NCI-H345 treated with DMSO at 0.1 percent for 48 hours (cell line): ENCODE data around the gene KLHL11.
A peak's percentile ranks its signal among the peaks of the same experiment; 100 is the strongest.

Source experiments
- DNase-seq: peaks from one replicate; lab custom pipeline; 2025; ENCODE audit not compliant: unreplicated experiment; lab: John Stamatoyannopoulos, UW

The KLHL11 gene, protein sequence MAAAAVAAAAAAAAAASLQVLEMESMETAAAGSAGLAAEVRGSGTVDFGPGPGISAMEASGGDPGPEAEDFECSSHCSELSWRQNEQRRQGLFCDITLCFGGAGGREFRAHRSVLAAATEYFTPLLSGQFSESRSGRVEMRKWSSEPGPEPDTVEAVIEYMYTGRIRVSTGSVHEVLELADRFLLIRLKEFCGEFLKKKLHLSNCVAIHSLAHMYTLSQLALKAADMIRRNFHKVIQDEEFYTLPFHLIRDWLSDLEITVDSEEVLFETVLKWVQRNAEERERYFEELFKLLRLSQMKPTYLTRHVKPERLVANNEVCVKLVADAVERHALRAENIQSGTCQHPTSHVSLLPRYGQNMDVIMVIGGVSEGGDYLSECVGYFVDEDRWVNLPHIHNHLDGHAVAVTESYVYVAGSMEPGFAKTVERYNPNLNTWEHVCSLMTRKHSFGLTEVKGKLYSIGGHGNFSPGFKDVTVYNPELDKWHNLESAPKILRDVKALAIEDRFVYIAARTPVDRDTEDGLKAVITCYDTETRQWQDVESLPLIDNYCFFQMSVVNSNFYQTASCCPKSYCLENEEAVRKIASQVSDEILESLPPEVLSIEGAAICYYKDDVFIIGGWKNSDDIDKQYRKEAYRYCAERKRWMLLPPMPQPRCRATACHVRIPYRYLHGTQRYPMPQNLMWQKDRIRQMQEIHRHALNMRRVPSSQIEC

DNA sequence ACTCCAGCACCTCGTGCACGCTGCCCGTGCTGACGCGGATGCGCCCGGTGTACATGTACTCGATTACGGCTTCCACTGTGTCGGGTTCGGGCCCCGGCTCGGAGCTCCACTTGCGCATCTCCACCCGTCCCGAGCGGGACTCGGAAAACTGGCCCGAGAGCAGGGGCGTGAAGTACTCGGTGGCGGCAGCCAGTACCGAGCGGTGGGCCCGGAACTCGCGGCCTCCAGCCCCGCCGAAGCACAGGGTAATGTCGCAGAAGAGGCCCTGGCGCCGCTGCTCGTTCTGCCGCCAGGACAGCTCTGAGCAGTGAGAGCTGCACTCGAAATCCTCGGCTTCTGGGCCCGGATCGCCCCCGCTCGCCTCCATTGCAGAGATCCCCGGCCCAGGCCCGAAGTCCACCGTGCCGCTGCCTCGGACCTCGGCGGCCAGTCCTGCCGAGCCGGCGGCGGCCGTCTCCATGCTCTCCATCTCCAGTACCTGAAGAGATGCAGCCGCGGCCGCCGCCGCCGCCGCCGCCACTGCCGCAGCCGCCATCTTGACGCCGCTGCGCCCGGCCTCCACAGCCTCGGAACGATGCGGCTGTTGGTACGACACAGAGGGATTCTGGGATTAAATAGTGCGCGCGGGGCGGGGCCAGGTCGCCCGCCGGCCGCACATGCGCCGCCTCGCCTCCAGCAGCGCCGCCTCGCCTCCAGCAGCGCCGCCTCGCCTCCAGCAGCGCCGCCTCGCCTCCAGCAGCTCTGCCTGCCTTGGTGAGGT is at the start of gene KLHL11:
Gene KLHL11 (minus strand): TSS at position 588 of the 760 bp plus-strand sequence. CDS start 53 bp downstream, at position 535.
- DNase-seq, result peak; percentile 78

DNA sequence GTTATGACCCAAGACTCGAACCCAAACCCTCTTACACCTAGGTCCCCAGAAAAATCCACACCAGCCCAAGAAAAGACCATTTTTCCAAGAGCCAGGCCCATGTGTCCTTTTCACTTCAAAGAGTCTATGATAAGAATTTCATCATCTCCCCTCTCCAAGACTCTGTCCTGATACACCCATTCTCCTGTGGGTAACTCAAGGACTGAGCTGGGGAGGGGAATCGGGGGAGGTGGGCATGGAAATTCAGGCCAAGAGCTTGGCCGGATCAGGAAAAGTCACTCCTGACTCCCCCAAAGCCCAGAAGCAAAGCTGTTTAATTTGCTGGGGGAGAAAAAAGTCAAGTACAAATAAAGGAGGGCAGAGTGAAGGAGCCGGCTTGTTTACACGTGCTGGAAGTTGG is 49.8 kb upstream of the KLHL11 start:
- no peak for DNase-seq

DNA sequence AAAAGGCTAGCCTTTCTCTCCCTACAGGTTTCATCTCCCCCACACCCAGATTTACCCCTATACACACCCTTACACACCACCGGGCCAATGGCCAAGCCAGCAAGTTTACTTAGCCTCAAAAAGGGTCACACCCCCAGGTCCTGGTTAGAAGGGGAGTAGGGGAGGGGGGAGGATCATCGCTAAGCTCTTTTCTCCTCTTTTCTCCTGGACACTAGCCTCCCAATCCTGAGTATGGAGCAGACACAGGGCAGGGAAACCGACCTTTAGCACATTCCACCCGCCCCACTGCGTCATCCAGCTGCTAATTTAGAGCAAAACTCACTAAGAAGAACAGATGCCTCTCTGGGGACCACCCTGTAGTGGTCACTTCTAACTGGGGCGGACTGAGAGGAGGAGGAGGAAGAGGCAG is 49.1 kb upstream of the KLHL11 start:
- no peak for DNase-seq

DNA sequence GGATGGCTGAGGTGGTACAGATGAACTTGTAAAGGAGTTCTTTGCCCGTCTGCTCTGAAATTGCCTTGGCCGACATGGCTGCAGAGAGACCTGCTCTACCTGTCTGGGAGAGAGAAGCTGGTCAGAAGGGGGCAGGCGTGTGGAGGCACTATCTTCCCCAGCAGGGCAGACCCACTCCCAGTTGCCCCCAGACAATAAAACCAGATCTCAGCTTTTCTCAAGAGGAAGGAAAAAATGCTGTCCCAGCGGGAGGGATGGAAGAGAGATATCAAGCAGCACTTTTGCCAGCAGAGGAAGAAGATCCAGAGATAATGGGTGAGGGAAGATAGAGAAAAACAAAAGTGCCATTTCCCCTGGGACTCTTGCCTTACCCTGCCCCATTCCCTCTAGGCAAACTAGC is 48.6 kb upstream of the KLHL11 start:
- no peak for DNase-seq

DNA sequence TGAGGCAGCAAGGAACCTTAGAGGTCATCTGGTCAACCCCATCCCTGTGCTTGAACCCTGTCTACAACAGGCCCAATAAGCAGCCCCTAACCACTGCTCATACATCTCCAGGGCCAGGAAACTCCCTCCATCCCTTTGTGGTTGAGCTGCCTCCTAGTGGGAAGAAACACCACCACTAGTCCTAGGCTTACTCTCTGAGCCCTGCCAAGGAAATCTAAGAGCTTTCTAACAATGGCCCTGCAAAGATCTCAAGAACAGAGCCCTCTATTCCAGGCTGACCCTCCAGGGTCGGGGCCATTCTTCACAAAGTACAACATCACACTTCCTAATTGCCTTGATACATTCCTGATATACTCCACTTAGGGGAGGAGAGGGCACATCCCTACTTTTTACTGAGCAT is 47.7 kb upstream of the KLHL11 start:
- DNase-seq, result no peak

DNA sequence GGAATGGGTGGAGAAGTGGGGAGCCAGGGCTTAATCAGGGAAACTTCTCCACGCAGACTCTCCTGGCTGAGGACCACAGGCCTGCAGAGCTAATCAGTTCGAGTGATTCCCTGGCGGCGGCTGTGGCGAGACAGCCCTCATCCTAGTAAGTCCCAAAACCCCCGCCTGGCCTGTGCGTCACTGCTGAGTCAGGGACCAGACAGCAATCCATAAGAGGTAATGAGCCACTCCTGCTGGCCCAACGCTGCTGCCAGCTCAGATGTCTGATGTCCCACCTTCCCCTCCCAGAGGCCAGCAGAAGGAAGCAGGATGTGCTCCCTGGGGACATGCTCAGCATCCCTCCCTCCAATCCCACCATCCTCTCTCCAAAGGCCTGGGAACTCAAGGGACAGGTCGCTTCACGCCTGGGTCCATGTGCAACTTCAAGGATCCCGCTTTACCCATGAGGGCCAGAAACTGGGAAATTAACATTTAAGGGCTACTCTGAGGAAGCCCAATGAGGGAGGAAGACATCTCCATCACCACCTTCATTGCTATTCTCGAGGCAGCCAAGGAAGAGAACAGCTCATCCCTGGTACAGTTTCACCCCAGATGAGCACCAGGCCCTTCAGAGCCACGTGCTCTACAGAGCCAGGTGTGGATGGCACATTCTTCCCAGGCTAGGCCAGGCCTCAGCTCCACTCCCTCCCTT is 45.6 kb upstream of the KLHL11 start:
- no peak for DNase-seq

DNA sequence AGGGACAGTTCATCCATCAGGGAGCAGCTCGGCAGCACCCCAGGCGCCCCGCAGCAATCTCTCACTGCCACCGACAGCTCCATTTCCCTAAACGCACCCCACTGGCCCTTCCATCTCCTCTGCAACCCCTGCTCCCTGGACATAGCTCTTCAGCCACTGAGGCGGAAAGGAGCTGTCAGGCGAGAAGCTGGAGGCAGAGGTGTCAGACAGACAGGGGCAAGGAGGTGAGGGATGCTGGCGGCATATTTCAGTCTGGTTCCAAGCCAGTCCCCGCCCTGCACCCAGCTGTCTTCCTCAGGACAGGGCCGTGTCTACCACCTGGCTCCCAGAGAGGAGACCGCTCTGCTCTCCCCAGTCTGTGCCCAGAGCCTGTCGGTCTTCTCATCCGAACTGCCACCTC is 43.9 kb upstream of the KLHL11 start:
- DNase-seq, result no peak

DNA sequence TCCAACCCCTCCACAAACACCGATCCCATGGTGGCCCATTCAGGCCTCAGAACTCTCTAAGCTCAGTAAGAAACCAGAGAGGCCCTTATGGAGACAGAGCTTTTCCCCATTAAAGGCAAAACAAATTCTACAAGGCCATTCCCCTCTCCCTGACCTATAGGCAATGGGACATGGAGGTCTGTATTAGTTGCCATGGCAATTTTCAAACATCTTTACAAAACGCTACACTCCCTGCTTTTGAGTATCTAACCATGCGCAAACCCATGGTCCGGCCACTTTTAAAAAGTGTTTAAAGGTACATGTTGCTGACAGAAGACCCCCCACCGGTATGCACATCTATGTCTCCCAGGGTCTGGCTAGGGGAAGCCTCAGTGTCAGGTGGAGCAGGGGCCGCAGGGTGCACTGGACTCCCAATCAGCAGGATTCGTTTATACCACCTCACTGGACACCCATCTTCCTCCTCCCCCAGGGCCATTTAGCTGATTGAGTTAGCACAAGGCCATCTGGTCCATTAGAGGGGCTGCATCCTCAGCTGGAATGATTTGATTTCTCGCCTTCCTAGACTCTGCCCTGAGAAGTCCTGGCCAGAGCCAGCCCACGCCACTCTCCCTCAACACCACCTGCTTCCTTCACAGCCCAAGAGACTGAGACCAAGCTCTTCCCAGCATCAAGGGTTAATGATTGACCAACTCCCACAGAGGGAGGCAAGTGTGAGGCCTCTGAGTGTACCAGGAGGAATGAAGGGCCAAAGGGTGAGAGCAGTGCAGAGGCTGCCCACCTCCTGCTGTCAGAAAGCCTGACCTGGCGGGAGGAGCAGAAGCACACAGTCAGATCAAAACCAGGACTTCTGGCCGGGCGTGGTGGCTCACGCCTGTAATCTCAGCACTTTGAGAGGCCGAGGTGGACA is 42.7 kb upstream of the KLHL11 start:
- no peak for DNase-seq

DNA sequence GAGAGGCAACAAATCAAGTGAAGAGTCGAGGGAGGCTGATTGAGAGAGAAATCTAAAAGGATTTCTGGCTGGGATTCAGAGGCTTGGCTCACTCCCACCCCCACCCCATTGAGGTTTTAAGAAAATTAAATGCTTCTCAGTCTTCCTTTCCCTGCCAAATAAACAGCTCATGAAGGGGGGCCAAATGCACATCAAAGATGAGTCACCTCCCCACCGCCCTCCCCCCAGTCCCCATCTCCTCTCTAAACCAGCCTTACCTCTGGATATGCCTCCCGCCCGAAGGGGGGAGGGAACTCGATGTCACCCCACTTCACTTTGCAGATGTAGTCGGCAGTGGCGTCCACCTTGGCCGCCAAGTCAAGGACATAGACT is 41.9 kb upstream of the KLHL11 start:
- DNase-seq, result no peak

DNA sequence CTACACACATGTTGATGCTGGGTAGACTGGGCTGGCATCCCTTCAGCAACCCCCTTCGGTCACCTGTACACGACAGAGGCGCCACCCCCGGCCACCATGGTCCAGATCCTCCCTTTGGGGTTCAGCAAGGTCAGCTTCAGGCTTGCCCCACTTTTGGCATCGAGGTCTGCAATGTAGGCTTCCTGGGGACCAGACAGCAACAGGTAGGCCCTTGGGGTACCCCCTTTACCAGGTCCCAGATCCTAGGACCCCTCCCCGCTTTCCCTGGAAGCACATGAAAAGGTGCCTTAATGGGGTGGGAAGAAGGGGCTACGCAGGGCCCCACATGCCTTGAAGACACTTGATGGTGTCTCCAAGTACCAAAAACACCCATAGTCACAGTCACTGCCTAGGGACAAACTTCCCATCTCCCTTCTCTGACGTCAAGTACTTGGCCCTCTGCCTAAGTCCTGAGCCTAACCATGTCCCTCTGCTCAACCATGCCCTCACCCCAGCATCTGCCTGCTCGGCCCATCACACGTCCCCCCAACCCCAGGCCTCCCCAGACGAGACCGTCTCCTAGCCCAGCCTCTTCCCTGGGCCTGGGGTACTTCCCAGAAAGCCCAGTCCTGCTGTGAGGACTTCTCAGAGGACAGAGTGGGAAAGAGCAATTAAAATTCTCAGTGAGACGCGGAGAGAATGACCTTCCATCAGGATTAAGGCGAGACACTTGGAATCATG is 41.4 kb upstream of the KLHL11 start:
- no peak for DNase-seq

DNA sequence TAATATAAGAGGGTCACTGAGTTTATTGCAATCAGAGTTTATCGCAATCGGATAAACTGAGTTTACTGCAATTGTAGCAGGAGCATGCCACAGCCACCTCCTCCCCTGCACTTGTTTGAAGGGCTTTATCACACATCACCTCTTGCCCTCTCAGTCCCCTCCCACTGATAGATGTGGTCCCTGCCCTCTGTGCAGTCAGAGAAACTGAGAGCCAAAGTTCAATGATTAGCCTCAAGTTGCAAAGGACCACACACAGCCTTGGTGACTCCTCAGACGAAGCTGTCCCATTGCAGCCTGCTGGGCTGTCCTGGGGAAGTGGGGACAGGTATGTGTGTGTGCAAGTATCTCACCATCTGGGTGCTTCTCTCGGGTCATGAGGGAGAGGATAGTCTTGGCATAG is 39.9 kb upstream of the KLHL11 start:
- no peak for DNase-seq

DNA sequence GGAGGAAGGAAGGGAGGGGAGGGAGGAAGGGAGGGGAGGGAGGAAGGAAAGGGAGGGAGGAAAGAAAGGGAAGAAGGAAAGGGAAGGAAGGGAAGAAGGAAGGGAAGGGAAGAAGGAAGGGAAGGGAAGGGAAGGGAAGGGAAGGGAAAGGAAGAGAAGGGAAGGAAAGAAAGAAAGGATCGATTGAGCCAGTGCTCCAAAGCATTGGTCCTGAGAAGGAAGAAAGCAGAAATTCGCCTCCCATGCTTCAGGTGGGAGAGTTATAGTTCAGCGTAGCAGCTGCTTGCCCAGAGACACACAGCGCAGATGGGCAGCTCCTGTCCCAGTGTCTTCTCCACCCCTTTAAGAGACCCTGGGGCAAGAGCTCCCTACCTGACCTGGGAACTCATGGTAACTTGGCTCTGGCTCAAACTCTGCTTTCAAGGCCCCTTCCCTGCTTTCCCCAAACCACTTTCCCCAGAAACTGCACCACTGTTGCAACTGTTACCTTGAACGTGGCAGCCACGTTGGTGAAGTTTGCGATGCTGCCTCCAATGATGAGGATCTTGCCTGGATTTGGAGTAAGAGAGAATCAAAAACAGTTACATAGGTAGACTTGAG is 39.1 kb upstream of the KLHL11 start:
- DNase-seq, result no peak

DNA sequence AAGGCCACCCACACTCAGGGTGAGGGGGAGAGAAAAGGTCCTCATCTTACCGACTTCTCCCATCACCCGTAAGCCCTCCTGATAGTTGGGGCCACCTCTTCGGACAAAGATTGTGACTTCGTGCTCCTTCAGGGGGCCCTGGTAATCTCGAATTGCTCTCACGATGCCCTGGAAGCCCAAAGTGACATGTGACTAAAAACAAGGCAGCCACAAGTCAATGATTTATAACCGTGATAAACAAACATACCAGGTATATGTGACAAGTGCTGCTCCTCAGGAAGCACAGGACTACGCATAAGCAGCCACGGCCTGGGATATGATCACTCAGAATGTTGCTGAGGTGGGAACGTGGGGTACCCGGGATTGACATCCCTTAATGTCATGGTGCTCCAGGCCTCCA is 36.4 kb upstream of the KLHL11 start:
- DNase-seq, result no peak

DNA sequence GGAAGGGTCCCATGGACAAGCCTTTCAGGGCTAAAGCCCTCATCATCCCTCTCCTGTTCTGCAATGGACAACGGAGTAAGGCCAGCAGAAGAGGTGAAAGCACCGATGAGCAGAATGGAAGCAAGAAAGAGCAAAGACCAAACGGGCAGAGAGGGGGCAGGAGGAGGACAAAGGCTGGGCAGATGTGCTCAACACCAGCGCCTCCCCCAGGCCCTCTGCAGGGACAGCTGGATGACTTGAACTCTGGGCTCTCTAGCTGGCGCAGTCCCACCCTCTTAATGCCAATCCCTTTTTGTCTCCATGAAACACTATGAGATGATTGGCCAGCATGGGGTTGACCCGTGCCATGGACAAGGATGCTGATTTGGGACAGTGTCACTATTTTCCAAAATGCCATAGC is 31.5 kb upstream of the KLHL11 start:
- no peak for DNase-seq

DNA sequence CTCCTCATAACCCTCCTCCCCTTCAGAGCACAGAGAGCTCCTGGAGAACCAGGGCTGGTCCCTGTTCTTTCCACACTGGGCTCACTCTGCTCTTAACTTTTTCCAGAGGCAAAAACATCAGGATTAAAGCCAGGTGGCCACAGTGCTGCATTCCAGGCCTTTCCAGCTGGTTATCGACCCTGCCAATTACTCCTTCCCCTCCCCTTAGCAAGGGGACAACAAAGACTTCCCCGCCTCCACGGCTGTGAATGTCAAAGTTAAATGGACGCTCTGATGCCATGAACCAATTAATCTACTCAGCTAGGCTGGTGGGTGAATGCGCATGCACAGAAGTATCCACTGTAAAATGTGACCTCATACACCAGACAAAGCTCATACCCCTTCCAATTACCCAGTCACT is 30.4 kb upstream of the KLHL11 start:
- DNase-seq, result no peak

DNA sequence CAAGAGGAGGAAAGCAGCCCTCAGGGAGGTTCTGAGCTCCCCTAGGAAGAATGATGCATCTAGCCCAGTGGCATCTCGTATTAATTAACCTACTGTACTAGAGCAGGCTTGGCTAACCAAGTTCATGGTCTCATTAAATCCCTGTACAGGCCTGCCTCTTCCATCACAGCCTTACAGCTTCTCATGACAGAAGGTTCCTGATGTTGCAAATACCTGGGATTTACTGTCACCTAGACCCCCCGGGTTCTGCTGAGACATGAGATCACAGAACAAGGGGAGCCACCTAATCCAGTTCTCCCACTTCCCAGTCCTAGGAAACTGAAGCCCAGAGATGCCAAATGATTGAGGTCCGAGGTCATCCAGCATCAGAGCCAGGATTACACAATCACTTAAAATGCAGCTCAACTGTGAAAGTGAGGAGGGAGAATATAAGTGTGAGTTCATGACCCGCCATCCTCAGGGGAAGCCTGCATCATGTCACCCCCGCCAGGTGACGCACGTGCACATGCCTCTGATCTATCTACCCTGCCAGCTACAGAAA is 29.6 kb upstream of the KLHL11 start:
- no peak for DNase-seq

DNA sequence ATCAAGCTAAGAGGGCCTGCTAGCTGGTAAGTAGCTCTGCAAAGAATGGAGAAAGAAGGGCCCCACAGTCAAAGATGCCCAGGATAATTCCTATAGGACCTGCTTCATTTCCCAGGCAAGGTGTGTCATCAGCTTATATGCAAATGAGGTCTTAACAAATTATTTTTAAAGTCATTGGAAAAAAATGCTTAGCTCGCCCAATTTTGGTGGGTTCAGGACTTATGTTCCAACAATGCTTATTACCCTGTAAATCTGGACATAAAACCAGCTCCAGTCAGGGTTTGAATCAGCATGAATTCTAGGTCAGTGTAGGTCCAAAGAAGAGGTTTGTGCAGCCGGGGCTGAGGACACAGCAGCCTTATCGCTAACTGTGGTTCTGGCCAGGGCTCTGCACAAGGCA is 28.2 kb upstream of the KLHL11 start:
- no peak for DNase-seq

DNA sequence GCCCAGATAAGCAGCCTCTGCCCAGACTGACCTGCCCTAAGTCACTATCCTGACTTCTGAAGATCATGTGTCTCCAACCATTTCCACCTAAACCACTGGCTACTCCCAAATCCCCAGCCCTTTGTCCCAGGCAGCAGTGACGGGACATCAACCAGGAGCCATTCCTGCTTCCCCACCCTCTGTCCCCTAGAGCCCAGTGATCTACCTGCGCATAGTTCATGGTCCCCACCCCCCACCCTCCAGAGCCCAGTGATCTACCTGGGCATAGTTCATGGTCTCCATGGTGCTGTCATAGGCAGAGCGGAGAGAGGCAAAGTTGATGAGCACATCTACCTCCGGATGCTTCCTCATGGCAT is 26.8 kb upstream of the KLHL11 start:
- DNase-seq, result no peak
